SK-N-SH (cell line): ENCODE results near the gene ALDH3A2. TPM values are rescaled to one million over a fixed set of nuclear protein-coding genes. Genes with fewer than 3 reads are reported as not detected.

Experiments
- CTCF ChIA-PET: fragments of 300-600, 350-600 bp; formaldehyde crosslinking; extraction: SDS; loops from one replicate; lab custom pipeline; 2021; lab: Yijun Ruan, JAX
- POLR2A ChIA-PET: fragments of 350-600 bp; sonication (Branson Sonifier 250); formaldehyde crosslinking; extraction: SDS; loops from one replicate; lab custom pipeline; 2020; ENCODE audit warnings: antibody characterized with exemption, inconsistent platforms; lab: Yijun Ruan, JAX
- DNase-seq: peaks from one replicate; pipeline ENCODE4 v3.0.0; 2012
- H2AFZ ChIP-seq: fragments of 200-600 bp; sonication (generic); 2 replicates; pipeline ENCODE4 v1.8.1; 2016; ENCODE audit warnings: antibody characterized with exemption, mild to moderate bottlenecking, low read depth
- H3F3A ChIP-seq: fragments of 200-600 bp; sonication (generic); replicated peaks from 2 replicates; pipeline ENCODE3; 2016; ENCODE audit warnings: antibody characterized with exemption, mild to moderate bottlenecking; ENCODE audit not compliant: insufficient read depth
- H3K27ac ChIP-seq, 2 experiments: fragments of 200-500 bp in 1 of 2; fragments of 200-600 bp in 1 of 2; sonication (Bioruptor generic) in 1 of 2; sonication (generic), shearing (Covaris generic) in 1 of 2; 2 replicates each; pipeline versions ENCODE4 v1.5.1 to v1.6.1; 2014 to 2016; ENCODE audit warnings: low read depth in 2 of 2, inconsistent platforms in 1 of 2, low read length in 1 of 2, mild to moderate bottlenecking in 1 of 2, mixed read lengths in 1 of 2
- H3K27me3 ChIP-seq: fragments of 200-600 bp; sonication (generic), shearing (Covaris generic); 2 replicates; pipeline ENCODE4 v1.6.1; 2016; ENCODE audit warnings: mixed run types; ENCODE audit not compliant: insufficient read depth
- H3K36me3 ChIP-seq, 2 experiments: fragments of 200-500 bp in 1 of 2; fragments of 200-600 bp in 1 of 2; sonication (Bioruptor generic) in 1 of 2; sonication (generic) in 1 of 2; replicated peaks in 1 of 2; 2 replicates each; pipeline versions ENCODE3 to v1.5.1; 2014 to 2016; ENCODE audit warnings: low read length in 1 of 2, mild to moderate bottlenecking in 1 of 2; ENCODE audit not compliant: insufficient read depth in 2 of 2, control insufficient read depth in 1 of 2
- H3K4me1 ChIP-seq, 2 experiments: fragments of 200-500 bp in 1 of 2; fragments of 200-600 bp in 1 of 2; sonication (Bioruptor generic) in 1 of 2; sonication (generic), shearing (Covaris generic) in 1 of 2; 2 replicates each; pipeline versions ENCODE4 v1.5.1 to v1.6.1; 2014 to 2016; ENCODE audit warnings: low read depth in 1 of 2, low read length in 1 of 2, mixed run types in 1 of 2; ENCODE audit not compliant: insufficient read depth in 2 of 2, control insufficient read depth in 1 of 2
- H3K4me2 ChIP-seq: fragments of 200-600 bp; sonication (generic), shearing (Covaris generic); 2 replicates; pipeline ENCODE4 v1.6.1; 2017; ENCODE audit warnings: mixed run types
- H3K4me3 ChIP-seq, 2 experiments: fragments of 200-500 bp in 1 of 2; fragments of 200-600 bp in 1 of 2; sonication (Bioruptor generic) in 1 of 2; sonication (generic), shearing (Covaris generic) in 1 of 2; 2 replicates each; pipeline versions ENCODE4 v1.5.1 to v1.8.1; 2014 to 2016; ENCODE audit warnings: low read depth in 2 of 2, inconsistent platforms in 1 of 2, low read length in 1 of 2, mild to moderate bottlenecking in 1 of 2, mixed read lengths in 1 of 2, moderate library complexity in 1 of 2
- H3K79me2 ChIP-seq: fragments of 200-600 bp; sonication (generic); 2 replicates; pipeline ENCODE4 v1.8.1; 2017; ENCODE audit warnings: mild to moderate bottlenecking; ENCODE audit not compliant: insufficient read depth
- H3K9ac ChIP-seq: fragments of 200-600 bp; sonication (generic); 2 replicates; pipeline ENCODE4 v1.6.1; 2017; ENCODE audit warnings: mixed run types
- H3K9me2 ChIP-seq: fragments of 200-600 bp; sonication (generic); 2 replicates; pipeline ENCODE4 v1.6.1; 2017; ENCODE audit warnings: mixed run types
- H3K9me3 ChIP-seq: fragments of 200-600 bp; sonication (generic); 2 replicates; pipeline ENCODE4 v1.6.1; 2017; ENCODE audit warnings: mixed run types, mild to moderate bottlenecking, moderate library complexity
- H4K20me1 ChIP-seq: fragments of 200-600 bp; sonication (generic); 2 replicates; pipeline ENCODE4 v1.6.1; 2017; ENCODE audit warnings: mild to moderate bottlenecking, mixed run types; ENCODE audit not compliant: insufficient read depth
- ELF1 ChIP-seq: IDR thresholded peaks from 2 replicates; pipeline ENCODE4 v1.4.0; 2012
- EP300 ChIP-seq, 2 experiments: IDR thresholded peaks; 2 replicates each; pipeline versions ENCODE4 v1.4.0 to v1.6.1; 2012; ENCODE audit warnings: borderline replicate concordance in 1 of 2, low read depth in 1 of 2, low read length in 1 of 2
- FOXJ3 ChIP-seq: sonication (generic); formaldehyde crosslinking; IDR thresholded peaks from 2 replicates; pipeline ENCODE4 v1.5.1; 2020; ENCODE audit warnings: mild to moderate bottlenecking, missing genetic modification reagents
- GABPA ChIP-seq: IDR thresholded peaks from 2 replicates; pipeline ENCODE4 v1.4.0; 2012; ENCODE audit warnings: low read depth, mild to moderate bottlenecking
- IRF3 ChIP-seq: fragments of 150-350 bp; IDR thresholded peaks from 2 replicates; pipeline ENCODE4 v1.6.1; 2016; ENCODE audit warnings: mild to moderate bottlenecking, low read depth, low read length
- JUND ChIP-seq: IDR thresholded peaks from 2 replicates; pipeline ENCODE4 v1.4.0; 2012
- NFIC ChIP-seq: IDR thresholded peaks from 2 replicates; pipeline ENCODE4 v1.4.0; 2012; ENCODE audit warnings: borderline replicate concordance
- NRF1 ChIP-seq: IDR thresholded peaks from 2 replicates; pipeline ENCODE4 v1.6.1; 2012; ENCODE audit warnings: low read depth, mild to moderate bottlenecking, low read length
- POLR2AphosphoS5 ChIP-seq: IDR thresholded peaks from 2 replicates; pipeline ENCODE4 v1.6.1; 2012; ENCODE audit warnings: low read depth, low read length
- RAD21 ChIP-seq: IDR thresholded peaks from 2 replicates; pipeline ENCODE4 v1.6.1; 2012; ENCODE audit warnings: mild to moderate bottlenecking, low read length
- RCOR1 ChIP-seq: fragments of 150-350 bp; IDR thresholded peaks from 2 replicates; pipeline ENCODE4 v1.6.1; 2017; ENCODE audit warnings: antibody characterized with exemption, low read length
- REST ChIP-seq: IDR thresholded peaks from 2 replicates; pipeline ENCODE4 v1.6.1; 2012; ENCODE audit warnings: mild to moderate bottlenecking, low read depth, low read length, moderate library complexity
- RXRA ChIP-seq: IDR thresholded peaks from 2 replicates; pipeline ENCODE4 v1.4.0; 2012; ENCODE audit warnings: low read depth, mild to moderate bottlenecking, borderline replicate concordance
- SIN3A ChIP-seq: IDR thresholded peaks from 2 replicates; pipeline ENCODE4 v1.6.1; 2012; ENCODE audit warnings: low read depth, mild to moderate bottlenecking, low read length, moderate library complexity, borderline replicate concordance
- SMC3 ChIP-seq: IDR thresholded peaks from 2 replicates; pipeline ENCODE4 v1.6.1; 2012; ENCODE audit warnings: low read depth, low read length, improper control_type of control experiment
- TAF1 ChIP-seq: IDR thresholded peaks from 2 replicates; pipeline ENCODE4 v1.6.1; 2012; ENCODE audit warnings: low read depth, mild to moderate bottlenecking, low read length, moderate library complexity, borderline replicate concordance
- TEAD4 ChIP-seq: IDR thresholded peaks from 2 replicates; pipeline ENCODE4 v1.4.0; 2012; ENCODE audit warnings: mild to moderate bottlenecking, borderline replicate concordance; ENCODE audit not compliant: insufficient read depth
- USF1 ChIP-seq: IDR thresholded peaks from 2 replicates; pipeline ENCODE4 v1.4.0; 2012; ENCODE audit warnings: low read depth, borderline replicate concordance
- YY1 ChIP-seq: IDR thresholded peaks from 2 replicates; pipeline ENCODE4 v1.4.0; 2012; ENCODE audit warnings: low read depth, mild to moderate bottlenecking
- WGBS: methylation state at CpG from one replicate; pipeline ENCODE4 v1.1.6; 2017; ENCODE audit warnings: low lambda C conversion rate; 5-methylcytosine and 5-hydroxymethylcytosine counted together
- polyA plus RNA-seq, 3 experiments: library from polyadenylated mRNA; depleted of rRNA; stranded (reverse); fragments of >200 nt; gene quantifications; 2 replicates each; pipeline ENCODE4 v1.2.3, GENCODE V29; 2012

ALDH3A2 gene
- polyA plus RNA-seq, 1 of the 3 experiments (the other 2 are of a cell fraction): 16.6 TPM

- Histone ChIP-seq H3K27me3 (no peaks in the 10 kb centered on the region), H3K4me1 (peaks cover under 1 to 8% of the 10 kb centered on the region in 2 experiments; a peak in 3 of 4 replicates), H3K79me2 (no peaks in the 10 kb centered on the region), H3K36me3 (no peaks in the 10 kb centered on the region), H3K4me3 (no peak overlapping the region), H4K20me1 (no peaks in the 10 kb centered on the region), H3K27ac (no peak overlapping the region)
- WGBS: 75% methylated on average over 5 of the region's 5 CpGs
- no peak for DNase-seq
- TF ChIP-seq REST (no peak), RCOR1 (no peak), GABPA (no peak), FOXJ3 (CRISPR knock-in tag) (no peak), NRF1 (no peak), RXRA (no peak), SIN3A (no peak), IRF3 (no peak), RAD21 (no peak), POLR2AphosphoS5 (no peak), TEAD4 (no peak), USF1 (no peak), YY1 (no peak), SMC3 (no peak), EP300 (IDR thresholded peaks at IDR 0.05; ENCODE audit: borderline replicate concordance in 1 of 2, low read depth in 1 of 2, low read length in 1 of 2) (no peak), ELF1 (no peak), NFIC (no peak), JUND (no peak), TAF1 (no peak)
- TF ChIP-seq, all 33 proteins: peak for 0
- POLR2A ChIA-PET: no interaction called here
- CTCF ChIA-PET: interaction anchor here (0.9 to 1.6 kb wide), 2 partner anchors 124 to 129 kb away, joined by 3 read pairs; no protein-coding TSS in a partner anchor
- Histone ChIP-seq H3K9me3 (no peaks in the 10 kb centered on the region), H2AFZ (no peak overlapping the region), H3K9me2 (no peaks in the 10 kb centered on the region), H3F3A (no peaks in the 10 kb centered on the region), H3K4me2 (no peak overlapping the region), H3K9ac (no peak overlapping the region)
Measured at GRCh38 chr17:19642373-19642893, 6.1 kb upstream of the ALDH3A2 start.
